GM23338 (cell line): ENCODE data around the gene ZWINT. TPM values are rescaled to one million over a fixed set of nuclear protein-coding genes. Genes with fewer than 3 reads are reported as not detected.

Source experiments
- ATAC-seq: fragments of 200-7000 bp; cut with Tn5 transposase; 3 replicates; pipeline ENCODE4 v1.9.1; 2020
- DNase-seq: peaks from one replicate; pipeline ENCODE4 v3.0.0-alpha.2; 2015; ENCODE audit warnings: low spot score
- H2AFZ ChIP-seq: fragments of 200-600 bp; sonication (generic); 2 replicates; pipeline ENCODE4 v1.8.0; 2016; ENCODE audit warnings: antibody characterized with exemption, mild to moderate bottlenecking, moderate library complexity
- H3F3A ChIP-seq: fragments of 200-600 bp; sonication (generic); replicated peaks from 2 replicates; pipeline ENCODE4 v1.8.0; 2017; ENCODE audit warnings: antibody characterized with exemption, mixed run types, low read depth
- H3K27ac ChIP-seq: fragments of 200-600 bp; sonication (generic); 2 replicates; pipeline ENCODE4 v1.6.1; 2016; ENCODE audit warnings: low read depth
- H3K27me3 ChIP-seq: fragments of 200-600 bp; sonication (generic); 2 replicates; pipeline ENCODE4 v1.8.0; 2016; ENCODE audit warnings: mild to moderate bottlenecking, mixed run types, moderate library complexity; ENCODE audit not compliant: insufficient read depth
- H3K36me3 ChIP-seq: fragments of 200-600 bp; sonication (generic); 2 replicates; pipeline ENCODE4 v1.8.0; 2016; ENCODE audit warnings: mild to moderate bottlenecking; ENCODE audit not compliant: insufficient read depth
- H3K4me1 ChIP-seq: fragments of 200-600 bp; sonication (generic); 2 replicates; pipeline ENCODE4 v1.8.0; 2016; ENCODE audit warnings: mild to moderate bottlenecking, moderate library complexity; ENCODE audit not compliant: insufficient read depth
- H3K4me2 ChIP-seq: fragments of 200-600 bp; sonication (generic); 2 replicates; pipeline ENCODE4 v1.7.1; 2017; ENCODE audit warnings: mixed run types
- H3K4me3 ChIP-seq: fragments of 200-600 bp; sonication (generic); 2 replicates; pipeline ENCODE4 v1.6.1; 2016; ENCODE audit warnings: mixed run types
- H3K79me2 ChIP-seq: fragments of 200-600 bp; sonication (generic); replicated peaks from 2 replicates; pipeline ENCODE4 v1.8.0; 2017; ENCODE audit warnings: mild to moderate bottlenecking; ENCODE audit not compliant: insufficient read depth
- H3K9me2 ChIP-seq: fragments of 200-600 bp; sonication (generic); 2 replicates; pipeline ENCODE4 v1.8.0; 2017; ENCODE audit not compliant: insufficient read depth
- H4K20me1 ChIP-seq: fragments of 200-600 bp; sonication (generic); replicated peaks from 2 replicates; pipeline ENCODE4 v1.8.0; 2017; ENCODE audit warnings: mild to moderate bottlenecking; ENCODE audit not compliant: insufficient read depth
- H3K27ac Mint-ChIP-seq: 2 replicates; pipeline ENCODE4 v1.8.0; 2020; ENCODE audit warnings: inconsistent platforms, mild to moderate bottlenecking, moderate library complexity, mixed read lengths
- H3K27me3 Mint-ChIP-seq: 3 replicates; pipeline ENCODE4 v1.8.0; 2022; ENCODE audit warnings: low read depth, mild to moderate bottlenecking, moderate library complexity, mixed read lengths, inconsistent platforms; ENCODE audit not compliant: insufficient read depth, poor library complexity
- H3K36me3 Mint-ChIP-seq: 3 replicates; pipeline ENCODE4 v1.8.0; 2021; ENCODE audit warnings: low read depth, mild to moderate bottlenecking, inconsistent platforms, moderate library complexity, mixed read lengths
- H3K4me1 Mint-ChIP-seq: 3 replicates; pipeline ENCODE4 v1.8.0; 2020; ENCODE audit warnings: mild to moderate bottlenecking, inconsistent platforms, mixed read lengths
- H3K4me3 Mint-ChIP-seq: 3 replicates; pipeline ENCODE4 v1.8.0; 2021; ENCODE audit warnings: moderate library complexity, mild to moderate bottlenecking, inconsistent platforms, mixed read lengths
- H3K9me3 Mint-ChIP-seq: 3 replicates; pipeline ENCODE4 v1.8.0; 2020; ENCODE audit warnings: moderate library complexity, mild to moderate bottlenecking, inconsistent platforms, mixed read lengths
- CREB1 ChIP-seq: fragments of 250-450 bp; sonication (Bioruptor Pico); IDR thresholded peaks from 2 replicates; pipeline ENCODE4 v1.5.0; 2020; ENCODE audit warnings: low read depth, mild to moderate bottlenecking, moderate library complexity
- CTCF ChIP-seq, 2 experiments: fragments of 200-600 bp in 1 of 2; sonication (generic) in 1 of 2; conservative IDR thresholded peaks; 2 replicates each; pipeline versions ENCODE4 v1.5.1 to v1.6.1; 2016 to 2017; ENCODE audit warnings: antibody characterized with exemption in 2 of 2, low read depth in 2 of 2, mild to moderate bottlenecking in 2 of 2, moderate library complexity in 1 of 2
- ETS1 ChIP-seq: IDR thresholded peaks from 2 replicates; pipeline ENCODE4 v1.6.1; 2016; ENCODE audit warnings: antibody characterized with exemption
- EZH2 ChIP-seq: fragments of 200-600 bp; sonication (generic); IDR thresholded peaks from one replicate; pipeline ENCODE4 v1.8.0; 2017; ENCODE audit warnings: antibody characterized with exemption, mild to moderate bottlenecking, low read depth; ENCODE audit not compliant: unreplicated experiment
- EZH2phosphoT487 ChIP-seq: fragments of 200-600 bp; sonication (generic); IDR thresholded peaks from one replicate; pipeline ENCODE4 v1.8.1; 2018; ENCODE audit warnings: antibody characterized with exemption; ENCODE audit not compliant: unreplicated experiment
- JUNB ChIP-seq: IDR thresholded peaks from one replicate; pipeline ENCODE4 v1.6.1; 2016; ENCODE audit warnings: antibody characterized with exemption; ENCODE audit not compliant: unreplicated experiment
- NANOG ChIP-seq: IDR thresholded peaks from 2 replicates; pipeline ENCODE4 v1.6.1; 2016; ENCODE audit warnings: antibody characterized with exemption, borderline replicate concordance
- REST ChIP-seq: IDR thresholded peaks from one replicate; pipeline ENCODE4 v1.6.1; 2018; ENCODE audit warnings: antibody characterized with exemption; ENCODE audit not compliant: unreplicated experiment
- STAT1 ChIP-seq: IDR thresholded peaks from one replicate; pipeline ENCODE4 v1.6.1; 2016; ENCODE audit warnings: antibody characterized with exemption; ENCODE audit not compliant: unreplicated experiment
- ZNF114 ChIP-seq: fragments of 250-450 bp; sonication (Bioruptor Pico); IDR thresholded peaks from 2 replicates; pipeline ENCODE4 v1.5.0; 2020; ENCODE audit warnings: mild to moderate bottlenecking, moderate library complexity
- ZNF462 ChIP-seq: fragments of 250-450 bp; sonication (Bioruptor Pico); IDR thresholded peaks from 2 replicates; pipeline ENCODE4 v1.5.0; 2020; ENCODE audit warnings: mild to moderate bottlenecking, moderate library complexity
- polyA plus RNA-seq: library from polyadenylated mRNA; unstranded; fragments of >200 nt; fragmentation: Nextera tagmentation; extraction: Ambion mirVana; gene quantifications from 2 replicates; pipeline ENCODE4 v1.2.1, GENCODE V29; 2016
- total RNA-seq: library from RNA; depleted of rRNA; stranded (reverse); fragments of >200 nt; shearing (Covaris generic); gene quantifications from 2 replicates; pipeline ENCODE4 v1.2.3, GENCODE V29; 2014

The ZWINT gene
- total and polyA plus RNA-seq, 2 experiments from 2014 or later = 83.7 to 109 TPM

GRCh38 chr10:56318816-56319215 lies 42.2 kb downstream of the ZWINT start (continued):
- TF ChIP-seq CTCF (conservative IDR thresholded peaks at IDR 0.05; ENCODE audit: low read depth in 2 of 2) (no peak), EZH2phosphoT487 (no peak), EZH2 (no peak), NANOG (no peak), STAT1 (no peak), REST (no peak), CREB1 (no peak)

GRCh38 chr10:56317603-56318002 lies 43.5 kb downstream of the ZWINT start:
- no peaks in the 10 kb centered on the region for H3K4me1 Mint-ChIP-seq
- no peak overlapping the region for H3K4me2 ChIP-seq
- TF ChIP-seq ZNF462 (CRISPR knock-in tag) (no peak), EZH2 (no peak), STAT1 (no peak), JUNB (no peak), ZNF114 (CRISPR knock-in tag) (no peak), ETS1 (no peak), CTCF (conservative IDR thresholded peaks at IDR 0.05; ENCODE audit: low read depth in 2 of 2) (no peak)

More at GRCh38 chr10:56317603-56318002, 43.5 kb downstream of the ZWINT start:
- Histone ChIP-seq H3K27me3 (no peaks in the 10 kb centered on the region), H3K4me1 (no peaks in the 10 kb centered on the region), H3K4me3 (no peak overlapping the region), H3K9me2 (peaks cover 4% of the 10 kb centered on the region; the same call in 1 of the 2 replicates), H3F3A (no peaks in the 10 kb centered on the region), H2AFZ (no peak overlapping the region), H3K27ac (no peak overlapping the region), H3K79me2 (no peaks in the 10 kb centered on the region), H4K20me1 (no peaks in the 10 kb centered on the region), H3K36me3 (no peaks in the 10 kb centered on the region)
- ATAC-seq = no peak
- DNase-seq = no peak
- Mint-ChIP-seq H3K9me3 (peaks cover 18% of the 10 kb centered on the region), H3K27ac (no peak overlapping the region), H3K36me3 (peaks cover 12% of the 10 kb centered on the region), H3K4me3 (no peak overlapping the region), H3K27me3 (no peaks in the 10 kb centered on the region)
